ENCODE results near the gene PURB. TPM values are rescaled to one million over a fixed set of nuclear protein-coding genes. Genes with fewer than 3 reads are reported as not detected.

PURB gene
- total RNA-seq, 1 experiment from 2014 or later: 25.2 TPM

GRCh38 chr7:44881066-44881600 is 4.2 kb downstream of the PURB start:
- Histone ChIP-seq H3K4me3 (ENCODE audit: low read depth in 2 of 2, low read length in 2 of 2) (peak overlapping the region in 1 of 2 experiments; percentile 83; a peak in 2 of 4 replicates), H3K4me1 (ENCODE audit: control insufficient read depth, insufficient read depth, low read length) (peaks cover 41% of the 10 kb centered on the region), H3K27ac (ENCODE audit: low read length) (no peak overlapping the region), H3K9me3 (ENCODE audit: control insufficient read depth, insufficient read depth, low read depth, low read length) (no peaks in the 10 kb centered on the region), H3K36me3 (ENCODE audit: control insufficient read depth, insufficient read depth, low read length) (peaks cover 6% of the 10 kb centered on the region), H3K27me3 (ENCODE audit: control insufficient read depth, insufficient read depth, low read length) (no peaks in the 10 kb centered on the region)
- CTCF ChIA-PET: no interaction called here
- TF ChIP-seq SIN3A (IDR thresholded peaks at IDR 0.05; ENCODE audit: borderline replicate concordance, insufficient read depth, low read depth, low read length) (no peak), CTCF (IDR thresholded peaks at IDR 0.05) (no peak), REST (IDR thresholded peaks at IDR 0.05; ENCODE audit: insufficient read depth in 1 of 2, low read depth in 2 of 2, low read length in 1 of 2) (no peak), TCF7L2 (IDR thresholded peaks at IDR 0.05; ENCODE audit: low read depth, low read length) (no peak), POLR2AphosphoS5 (IDR thresholded peaks at IDR 0.05; ENCODE audit: low read depth, low read length) (no peak)
- in situ Hi-C loops (cut with HindIII; ENCODE audit: low pct_unique_long_range_greater_than_20kb, low sequenced_read_pairs) (no loop called here), intact Hi-C loops (cut with micrococcal nuclease; ENCODE audit: unreplicated experiment) (no loop called here)
- ATAC-seq (no peak), DNase-seq (ENCODE audit: low read depth, low spot score) (no peak)
- BruUV-seq (replicated peaks): no TSS peak
- POLR2A ChIA-PET: interaction anchor here (0.6 to 0.9 kb wide), 6 partner anchors 24 to 299 kb away, joined by 3 to 6 read pairs (median 4); partner anchors contain the start of genes H2AZ2 and TMED4

- Histone ChIP-seq H3K27ac (ENCODE audit: low read length) (no peak overlapping the region), H3K36me3 (ENCODE audit: control insufficient read depth, insufficient read depth, low read length) (peaks cover 4% of the 10 kb centered on the region; the same call in 1 of the 2 replicates), H3K9me3 (ENCODE audit: control insufficient read depth, insufficient read depth, low read depth, low read length) (no peaks in the 10 kb centered on the region), H3K4me1 (ENCODE audit: control insufficient read depth, insufficient read depth, low read length) (peaks cover 38% of the 10 kb centered on the region), H3K4me3 (ENCODE audit: low read depth in 2 of 2, low read length in 2 of 2) (peak overlapping the region in 1 of 2 experiments; percentile 0; a peak in 1 of 4 replicates), H3K27me3 (ENCODE audit: control insufficient read depth, insufficient read depth, low read length) (no peaks in the 10 kb centered on the region)
- no peak for DNase-seq (ENCODE audit: low read depth, low spot score)
- intact Hi-C loops (cut with micrococcal nuclease; ENCODE audit: unreplicated experiment): no loop called here
- ATAC-seq: no peak
- ChIA-PET CTCF (interaction anchor here (0.6 kb wide), 1 partner anchor 21 kb away, joined by 3 read pairs; no protein-coding TSS in a partner anchor), POLR2A (interaction anchor here (0.6 to 0.9 kb wide), 6 partner anchors 24 to 298 kb away, joined by 3 to 6 read pairs (median 4); partner anchors contain the start of genes H2AZ2 and TMED4)
- no TSS peak for BruUV-seq (replicated peaks)
- in situ Hi-C loops (cut with HindIII; ENCODE audit: low pct_unique_long_range_greater_than_20kb, low sequenced_read_pairs): no loop called here
- TF ChIP-seq POLR2AphosphoS5 (IDR thresholded peaks at IDR 0.05; ENCODE audit: low read depth, low read length): no peak
- no peak for TF ChIP-seq TCF7L2 (IDR thresholded peaks at IDR 0.05; ENCODE audit: low read depth, low read length)
- TF ChIP-seq REST (IDR thresholded peaks at IDR 0.05; ENCODE audit: insufficient read depth in 1 of 2, low read depth in 2 of 2, low read length in 1 of 2): no peak
- no peak for TF ChIP-seq CTCF (IDR thresholded peaks at IDR 0.05)
- TF ChIP-seq SIN3A (IDR thresholded peaks at IDR 0.05; ENCODE audit: borderline replicate concordance, insufficient read depth, low read depth, low read length): no peak
Measured at GRCh38 chr7:44880317-44881018, 4.9 kb downstream of the PURB start.
